Aorta (tissue), 5 donors: ENCODE results near the gene THSD4. TPM values are rescaled to one million over a fixed set of nuclear protein-coding genes. Genes with fewer than 3 reads are reported as not detected.

Experiments
- ATAC-seq: fragments of 200-7000 bp; cut with Tn5 transposase; one replicate; pipeline ENCODE4 v1.9.1; 2022; ENCODE audit warnings: moderate library complexity; ENCODE audit not compliant: low FRiP score
- DNase-seq, 2 donors: peaks; one replicate each; pipeline ENCODE4 v3.0.0-alpha.2; 2020
- H3K27ac ChIP-seq, 2 donors: one replicate each; pipeline ENCODE4 v1.5.1; 2013; ENCODE audit warnings: low read length in 2 of 2, mild to moderate bottlenecking in 2 of 2, moderate library complexity in 2 of 2, control low read depth in 1 of 2, inconsistent platforms in 1 of 2, low read depth in 1 of 2
- H3K27me3 ChIP-seq, 2 donors: one replicate each; pipeline ENCODE4 v1.6.1; 2013; ENCODE audit warnings: control low read depth in 1 of 2, low read length in 1 of 2, mild to moderate bottlenecking in 1 of 2, moderate library complexity in 1 of 2; ENCODE audit not compliant: insufficient read depth in 2 of 2, control insufficient read depth in 1 of 2
- H3K36me3 ChIP-seq, 2 donors: one replicate each; pipeline ENCODE4 v1.6.1; 2013; ENCODE audit warnings: control low read depth in 1 of 2, low read length in 1 of 2, mild to moderate bottlenecking in 1 of 2; ENCODE audit not compliant: insufficient read depth in 2 of 2, control insufficient read depth in 1 of 2
- H3K4me1 ChIP-seq, 2 donors: one replicate each; pipeline ENCODE4 v1.6.1; 2013; ENCODE audit warnings: low read length in 2 of 2, control low read depth in 1 of 2, mild to moderate bottlenecking in 1 of 2, moderate library complexity in 1 of 2; ENCODE audit not compliant: insufficient read depth in 2 of 2, control insufficient read depth in 1 of 2
- H3K4me3 ChIP-seq, 2 donors: one replicate each; pipeline ENCODE4 v1.5.1; 2013; ENCODE audit warnings: low read length in 2 of 2, control low read depth in 1 of 2, mild to moderate bottlenecking in 1 of 2
- H3K9me3 ChIP-seq: one replicate; pipeline ENCODE4 v1.6.1; 2013; ENCODE audit warnings: mild to moderate bottlenecking, low read length; ENCODE audit not compliant: control insufficient read depth
- WGBS, 2 donors: extraction: QIAGEN DNeasy Blood & Tissue Kit; methylation state at CpG; one replicate each; pipeline ENCODE4 v1.1.7; 2013; 5-methylcytosine and 5-hydroxymethylcytosine counted together
- intact Hi-C, 2 donors: fragments of 100-400 bp; cut with DNase I; formaldehyde crosslinking; loops; one replicate each; pipeline versions ENCODE4 v1.14.2 to v1.15.0; 2022
- polyA plus RNA-seq, 2 donors: library from polyadenylated mRNA; stranded (reverse); fragments of 200-250 nt; gene quantifications; one replicate each; pipeline ENCODE4 v1.2.3, GENCODE V29; 2013
- total RNA-seq, 2 donors: library from RNA; stranded (reverse); fragmentation: NEBNext Ultra II Directional; extraction: Animal tissue kit (Norgen Biotek cat#: 25700); gene quantifications; one replicate each; pipeline ENCODE4 v1.2.1, GENCODE V29; 2021
- donor health status: healthy with polysubstance abuse.
- donor health status: Bipolar disorder and iron deficiency.
- donor health status: DM: no; HTN: no; CAD: no.
- donor health status: DM: no; HTN: no; CAD: no.
- donor health status: DM: yes; HTN: yes; CAD: no.

THSD4 gene
- total and polyA plus RNA-seq, 4 donors = 6.3 to 143 (median 30.3) TPM

- Histone ChIP-seq H3K4me1 (peaks cover 5 to 8% of the 10 kb centered on the region in 2 donors), H3K4me3 (no peak overlapping the region), H3K36me3 (no peaks in the 10 kb centered on the region), H3K27me3 (no peaks in the 10 kb centered on the region), H3K27ac (no peak overlapping the region), H3K9me3 (no peaks in the 10 kb centered on the region)
- ATAC-seq = no peak
- intact Hi-C loops = no loop called here
- no peak for DNase-seq
- 62 to 65% methylated on average over 2 of the region's 2 CpGs for WGBS, 2 donors
Measured at GRCh38 chr15:71674354-71674753, 559.1 kb downstream of the THSD4 start.

GRCh38 chr15:71677352-71677751, 562.1 kb downstream of the THSD4 start:
- ATAC-seq (no peak), DNase-seq (no peak)
- 7 to 20% methylated on average over 2 of the region's 2 CpGs for WGBS, 2 donors
- Histone ChIP-seq H3K9me3 (no peaks in the 10 kb centered on the region), H3K36me3 (no peaks in the 10 kb centered on the region), H3K27me3 (no peaks in the 10 kb centered on the region), H3K27ac (no peak overlapping the region), H3K4me1 (peaks cover 5 to 8% of the 10 kb centered on the region in 2 donors), H3K4me3 (no peak overlapping the region)
- intact Hi-C loops = no loop called here

- no peaks in the 10 kb centered on the region for H3K9me3 ChIP-seq
- H3K27me3 ChIP-seq = no peaks in the 10 kb centered on the region
- no peak for DNase-seq
- ATAC-seq = no peak
- peaks cover 5 to 8% of the 10 kb centered on the region in 2 donors for H3K4me1 ChIP-seq
- intact Hi-C loops = no loop called here
- 85 to 92% methylated on average over 5 of the region's 5 CpGs for WGBS, 2 donors
- H3K4me3 ChIP-seq = no peak overlapping the region
- H3K36me3 ChIP-seq = no peaks in the 10 kb centered on the region
- no peak overlapping the region for H3K27ac ChIP-seq
Measured at GRCh38 chr15:71677766-71678165, 562.5 kb downstream of the THSD4 start.

GRCh38 chr15:71678191-71678590, 562.9 kb downstream of the THSD4 start:
- no peak overlapping the region for H3K27ac ChIP-seq
- intact Hi-C loops = no loop called here
- no peaks in the 10 kb centered on the region for H3K27me3 ChIP-seq
- WGBS, 2 donors = 30 to 69% methylated on average over 2 of the region's 2 CpGs
- H3K9me3 ChIP-seq = no peaks in the 10 kb centered on the region
- DNase-seq = no peak
- H3K4me1 ChIP-seq = peaks cover 5 to 8% of the 10 kb centered on the region in 2 donors
- no peaks in the 10 kb centered on the region for H3K36me3 ChIP-seq
- no peak for ATAC-seq
- H3K4me3 ChIP-seq = no peak overlapping the region

- 80 to 83% methylated on average over 2 of the region's 2 CpGs for WGBS, 2 donors
- Histone ChIP-seq H3K4me3 (no peak overlapping the region), H3K27ac (no peak overlapping the region), H3K4me1 (peaks cover 5 to 8% of the 10 kb centered on the region in 2 donors), H3K36me3 (no peaks in the 10 kb centered on the region), H3K9me3 (no peaks in the 10 kb centered on the region), H3K27me3 (no peaks in the 10 kb centered on the region)
- DNase-seq (no peak), ATAC-seq (no peak)
- intact Hi-C loops = no loop called here
Measured at GRCh38 chr15:71678605-71679004, 563.3 kb downstream of the THSD4 start.

GRCh38 chr15:71679223-71679792, 564.0 kb downstream of the THSD4 start:
- H3K36me3 ChIP-seq = no peaks in the 10 kb centered on the region
- H3K4me3 ChIP-seq = no peak overlapping the region
- peaks cover 5 to 8% of the 10 kb centered on the region in 2 donors for H3K4me1 ChIP-seq
- DNase-seq (no peak), ATAC-seq (no peak)
- H3K27ac ChIP-seq = no peak overlapping the region
- no peaks in the 10 kb centered on the region for H3K9me3 ChIP-seq
- no peaks in the 10 kb centered on the region for H3K27me3 ChIP-seq
- intact Hi-C loops = no loop called here
- WGBS, 2 donors = 77 to 93% methylated on average over 3 of the region's 3 CpGs

GRCh38 chr15:71679793-71680353, 564.6 kb downstream of the THSD4 start:
- Histone ChIP-seq H3K27me3 (no peaks in the 10 kb centered on the region), H3K4me1 (peaks cover 5 to 8% of the 10 kb centered on the region in 2 donors), H3K27ac (no peak overlapping the region), H3K4me3 (no peak overlapping the region), H3K36me3 (no peaks in the 10 kb centered on the region), H3K9me3 (no peaks in the 10 kb centered on the region)
- 79 to 86% methylated on average over 5 of the region's 5 CpGs for WGBS, 2 donors
- DNase-seq (no peak), ATAC-seq (no peak)
- intact Hi-C loops = no loop called here

GRCh38 chr15:71682001-71682400, 566.7 kb downstream of the THSD4 start:
- Histone ChIP-seq H3K27ac (no peak overlapping the region), H3K9me3 (no peaks in the 10 kb centered on the region), H3K4me3 (no peak overlapping the region), H3K36me3 (no peaks in the 10 kb centered on the region), H3K4me1 (peaks cover 5 to 8% of the 10 kb centered on the region in 2 donors), H3K27me3 (no peaks in the 10 kb centered on the region)
- DNase-seq (no peak), ATAC-seq (no peak)
- intact Hi-C loops = no loop called here
- WGBS, 2 donors = 90 to 94% methylated on average over 3 of the region's 3 CpGs
